MM.1S (cell line): ENCODE results near the gene SCAF11.

Experiments used
- CTCF ChIP-seq: fragments of 300-600 bp; sonication (generic); IDR thresholded peaks from 2 replicates; pipeline ENCODE4 v1.5.1; 2016; ENCODE audit warnings: antibody characterized with exemption, low read length, mixed read lengths
- EZH2 ChIP-seq: fragments of 300-600 bp; sonication (generic); optimal IDR thresholded peaks from 2 replicates; pipeline ENCODE3; 2017; ENCODE audit warnings: low read depth, mild to moderate bottlenecking, antibody characterized with exemption, low read length, mixed read lengths

- no peak for TF ChIP-seq CTCF
- TF ChIP-seq EZH2 = no peak
Measured at GRCh38 chr12:45948546-45948945, 41.8 kb downstream of the SCAF11 start.
